ENCODE results near the gene HMGA1.

DNA sequence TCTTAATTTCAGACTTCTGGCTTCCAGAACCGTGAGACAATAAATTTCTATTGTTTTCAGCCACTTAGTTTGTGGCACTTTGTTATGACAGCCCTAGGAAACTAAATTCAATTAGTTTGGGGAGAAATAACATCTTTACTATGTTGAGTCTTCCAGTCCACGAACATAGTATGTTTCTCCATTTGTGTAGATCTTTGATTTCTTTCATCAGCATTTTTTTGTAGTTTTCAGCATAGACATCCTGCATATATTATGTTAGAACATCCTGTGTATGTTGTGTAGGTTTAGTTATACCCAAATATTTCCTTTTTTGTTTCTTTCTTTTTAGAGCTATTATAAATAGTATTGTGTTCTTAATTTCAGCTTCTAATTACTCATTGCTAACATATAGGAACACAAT, 18.0 kb upstream of the HMGA1 start:
- TF ChIP-seq EZH2 (IDR thresholded peaks at IDR 0.05; ENCODE audit: insufficient read depth, poor library complexity, severe bottlenecking) = no peak
- TF ChIP-seq EZH2phosphoT487 (IDR thresholded peaks at IDR 0.05; ENCODE audit: insufficient read depth, low read depth) = no peak
